IMR-90 (cell line): ENCODE measurements around the gene NKAIN2. TPM values are rescaled to one million over a fixed set of nuclear protein-coding genes. Genes with fewer than 3 reads are reported as not detected.
"Not testable (repeated sequence)": the region's sequence is repeated elsewhere in the genome, so short reads cannot be mapped to it uniquely, and the experiment has no call there.

Source experiments
- ATAC-seq: fragments of 200-7000 bp; cut with Tn5 transposase; 2 replicates; pipeline ENCODE4 v1.9.1; 2020; ENCODE audit warnings: low read depth, mild to moderate bottlenecking, moderate library complexity
- BruUV-seq: library from RNA; stranded (reverse); fragments of 400-500 nt; replicated peaks from 2 replicates; lab custom pipeline; 2021; lab: Mats Ljungman, UMichigan
- CTCF ChIA-PET: fragments of 300-600 bp; formaldehyde crosslinking; extraction: SDS; loops from one replicate; lab custom pipeline; 2021; ENCODE audit warnings: antibody characterized with exemption; lab: Yijun Ruan, JAX
- POLR2A ChIA-PET: fragments of 300-600 bp; sonication (Branson Sonifier 250); formaldehyde crosslinking; loops from one replicate; lab custom pipeline; 2022; ENCODE audit warnings: antibody characterized with exemption; ENCODE audit not compliant: unreplicated experiment; lab: Charles Lee
- DNase-seq: peaks from one replicate; pipeline ENCODE4 v3.0.0; 2013
- H2AFZ ChIP-seq: replicated peaks from 2 replicates; pipeline ENCODE3; 2013; ENCODE audit warnings: low read length, mild to moderate bottlenecking; ENCODE audit not compliant: poor library complexity
- H2AK5ac ChIP-seq: 2 replicates; pipeline ENCODE4 v1.6.1; 2013; ENCODE audit warnings: low read depth, low read length, inconsistent platforms
- H2AK9ac ChIP-seq: replicated peaks from 2 replicates; pipeline ENCODE3; 2013; ENCODE audit warnings: mild to moderate bottlenecking, low read depth, low read length, moderate library complexity; ENCODE audit not compliant: poor library complexity
- H2BK120ac ChIP-seq: 2 replicates; pipeline ENCODE4 v1.6.1; 2013; ENCODE audit warnings: low read depth, low read length, inconsistent platforms
- H2BK15ac ChIP-seq: 3 replicates; pipeline ENCODE4 v1.6.1; 2013; ENCODE audit warnings: low read depth, low read length, inconsistent platforms
- H2BK20ac ChIP-seq: 2 replicates; pipeline ENCODE4 v1.6.1; 2013; ENCODE audit warnings: low read depth, mild to moderate bottlenecking, inconsistent platforms, low read length, moderate library complexity
- H2BK5ac ChIP-seq: 2 replicates; pipeline ENCODE4 v1.6.1; 2013; ENCODE audit warnings: mild to moderate bottlenecking, low read depth, low read length, inconsistent platforms; ENCODE audit not compliant: poor library complexity, severe bottlenecking
- H3K14ac ChIP-seq: replicated peaks from 2 replicates; pipeline ENCODE4 v1.6.1; 2013; ENCODE audit warnings: low read depth, low read length, inconsistent platforms
- H3K18ac ChIP-seq: 2 replicates; pipeline ENCODE4 v1.6.1; 2013; ENCODE audit warnings: low read depth, low read length, control low read depth
- H3K23ac ChIP-seq: 2 replicates; pipeline ENCODE4 v1.6.1; 2013; ENCODE audit warnings: low read depth, low read length, inconsistent platforms
- H3K27ac ChIP-seq: 2 replicates; pipeline ENCODE4 v1.5.1; 2013; ENCODE audit warnings: mild to moderate bottlenecking, control low read depth, low read length; ENCODE audit not compliant: insufficient read depth
- H3K27me3 ChIP-seq: 2 replicates; pipeline ENCODE4 v1.6.1; 2013; ENCODE audit warnings: low read length; ENCODE audit not compliant: control insufficient read depth, insufficient read depth
- H3K36me3 ChIP-seq: 2 replicates; pipeline ENCODE4 v1.6.1; 2013; ENCODE audit warnings: low read length, mixed read lengths; ENCODE audit not compliant: control insufficient read depth, insufficient read depth
- H3K4ac ChIP-seq: 2 replicates; pipeline ENCODE4 v1.6.1; 2013; ENCODE audit warnings: low read depth, low read length, inconsistent platforms
- H3K4me1 ChIP-seq: 2 replicates; pipeline ENCODE4 v1.6.1; 2013; ENCODE audit warnings: low read length, mixed read lengths; ENCODE audit not compliant: control insufficient read depth, insufficient read depth
- H3K4me2 ChIP-seq: 2 replicates; pipeline ENCODE4 v1.6.1; 2013; ENCODE audit warnings: low read depth, mild to moderate bottlenecking, control low read depth, low read length, moderate library complexity
- H3K4me3 ChIP-seq: 2 replicates; pipeline ENCODE4 v1.5.1; 2013; ENCODE audit warnings: low read depth, mild to moderate bottlenecking, control low read depth, low read length, moderate library complexity; ENCODE audit not compliant: insufficient read depth
- H3K56ac ChIP-seq: 2 replicates; pipeline ENCODE4 v1.6.1; 2013; ENCODE audit warnings: low read length, inconsistent platforms; ENCODE audit not compliant: insufficient read depth; ENCODE audit errors: extremely low read depth
- H3K79me1 ChIP-seq, 2 experiments: 2 replicates each; pipeline ENCODE4 v1.6.1; 2013; ENCODE audit warnings: low read length in 2 of 2, inconsistent platforms in 1 of 2, low read depth in 1 of 2
- H3K9ac ChIP-seq: 2 replicates; pipeline ENCODE4 v1.6.1; 2013; ENCODE audit warnings: low read depth, low read length, control low read depth
- H3K9me1 ChIP-seq: 2 replicates; pipeline ENCODE4 v1.6.1; 2013; ENCODE audit warnings: low read length, inconsistent platforms; ENCODE audit not compliant: insufficient read depth
- H3K9me3 ChIP-seq: 2 replicates; pipeline ENCODE4 v1.6.1; 2013; ENCODE audit warnings: low read length; ENCODE audit not compliant: control insufficient read depth, insufficient read depth
- H4K20me1 ChIP-seq: 2 replicates; pipeline ENCODE4 v1.6.1; 2013; ENCODE audit warnings: low read length, inconsistent platforms; ENCODE audit not compliant: insufficient read depth
- H4K5ac ChIP-seq: 2 replicates; pipeline ENCODE4 v1.6.1; 2013; ENCODE audit warnings: mild to moderate bottlenecking, low read depth, low read length, control low read depth
- H4K8ac ChIP-seq, 2 experiments: 2 replicates each; pipeline ENCODE4 v1.6.1; 2013; ENCODE audit warnings: low read depth in 2 of 2, low read length in 2 of 2, control low read depth in 1 of 2, inconsistent platforms in 1 of 2
- H4K91ac ChIP-seq: 2 replicates; pipeline ENCODE4 v1.6.1; 2013; ENCODE audit warnings: low read depth, low read length, inconsistent platforms; ENCODE audit not compliant: insufficient read depth
- WGBS, 2 experiments: methylation state at CpG; one replicate each; pipeline versions ENCODE4 v1.1.5 to v1.1.7; 2013; ENCODE audit warnings: missing lambda C conversion rate in 2 of 2; ENCODE audit not compliant: insufficient read length in 1 of 2; ENCODE audit errors: extremely low coverage in 2 of 2; 5-methylcytosine and 5-hydroxymethylcytosine counted together
- dilution Hi-C: fragments of 300-500 bp; cut with HindIII; formaldehyde crosslinking; loops from one replicate; pipeline ENCODE4 v1.14.3; 2018; ENCODE audit warnings: low sequenced_read_pairs; ENCODE audit not compliant: unreplicated experiment
- in situ Hi-C: fragments of 300-500 bp; cut with MboI; formaldehyde crosslinking; loops from 3 replicates; pipeline ENCODE4 v1.14.3; 2019; ENCODE audit warnings: low sequenced_read_pairs, inconsistent platforms, mixed read lengths
- intact Hi-C: fragments of 100-400 bp; cut with micrococcal nuclease; formaldehyde crosslinking; loops from 2 replicates; pipeline ENCODE4 v1.10.0; 2022
- polyA plus RNA-seq, 3 experiments: library from polyadenylated mRNA; depleted of rRNA; stranded (reverse); fragments of >200 nt; gene quantifications; 2 replicates each; pipeline ENCODE4 v1.2.3, GENCODE V29; 2012; ENCODE audit warnings: low replicate concordance in 1 of 3
- total RNA-seq: library from RNA; depleted of rRNA; stranded (reverse); fragments of >200 nt; gene quantifications from 2 replicates; pipeline ENCODE4 v1.2.3, GENCODE V29; 2012

Gene NKAIN2
- total and polyA plus RNA-seq, 2 of the 4 experiments (the other 2 are of a cell fraction): not detected

GRCh38 chr6:124300907-124301306 lies 497.2 kb downstream of the NKAIN2 start:
- H2BK20ac ChIP-seq, H3K4me3 ChIP-seq, BruUV-seq, H3K9me3 ChIP-seq, H2AFZ ChIP-seq, dilution Hi-C loops, H2AK9ac ChIP-seq, DNase-seq, H4K5ac ChIP-seq, H3K27ac ChIP-seq, H2AK5ac ChIP-seq, H2BK120ac ChIP-seq, H3K4me2 ChIP-seq, ATAC-seq, intact Hi-C loops, POLR2A ChIA-PET, H3K9me1 ChIP-seq, H3K56ac ChIP-seq, H4K20me1 ChIP-seq, in situ Hi-C loops, H3K79me1 ChIP-seq, H3K4me1 ChIP-seq, H3K27me3 ChIP-seq, H3K9ac ChIP-seq, H3K18ac ChIP-seq, H4K91ac ChIP-seq, CTCF ChIA-PET, H3K23ac ChIP-seq, H2BK15ac ChIP-seq, H3K4ac ChIP-seq, H3K14ac ChIP-seq, H4K8ac ChIP-seq, H2BK5ac ChIP-seq, H3K36me3 ChIP-seq: not testable (repeated sequence)
- WGBS, 2 experiments: no CpG with 5 or more reads among the region's 2 CpGs
